ENCODE results near the gene PGM5.

The PGM5 gene

DNA sequence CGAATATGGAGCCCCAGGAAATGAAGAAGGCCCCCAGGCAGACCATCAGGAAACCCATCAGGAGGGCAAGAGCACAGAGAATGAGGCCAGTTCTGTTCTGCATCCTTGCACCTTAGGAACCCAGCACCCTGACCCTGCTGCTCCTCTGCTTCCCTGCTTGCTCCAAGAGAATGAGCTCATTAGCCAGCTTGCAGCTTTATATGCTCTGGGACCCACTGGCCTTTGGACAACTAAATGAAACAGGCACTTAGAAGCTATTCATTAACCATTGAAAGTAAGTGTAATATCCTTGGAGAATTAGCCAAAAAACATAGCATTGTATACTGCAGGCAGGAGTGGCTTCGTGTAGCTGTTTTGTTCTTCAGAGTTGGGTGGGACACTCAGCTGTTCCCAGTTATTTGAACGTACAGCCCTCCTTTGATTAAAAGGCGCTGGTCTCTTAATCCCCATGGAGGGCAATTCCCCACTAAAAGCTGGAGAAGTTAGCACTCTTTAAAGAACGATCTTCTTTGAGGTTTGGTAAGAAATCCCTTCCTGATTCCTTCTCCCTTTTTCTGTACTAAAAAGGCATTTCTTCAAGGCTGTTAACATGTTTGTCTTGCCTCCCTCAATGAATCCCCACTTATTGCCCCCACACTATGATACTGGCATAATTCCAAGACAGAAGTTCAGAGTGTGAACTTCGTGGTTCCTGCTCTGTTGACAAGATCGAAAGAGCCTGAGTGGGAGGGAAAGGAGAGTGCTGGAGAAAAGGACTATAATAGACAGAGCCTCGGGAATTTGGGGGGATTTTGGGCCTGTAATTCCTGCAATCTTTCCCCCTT lies 184.5 kb downstream of the PGM5 start, which contains the start of gene TMEM252:
TMEM252 (minus strand) TSS at position 172 of the 824 bp plus-strand sequence; CDS start at position 103, 69 bp downstream.
- DNase-seq = no peak

DNA sequence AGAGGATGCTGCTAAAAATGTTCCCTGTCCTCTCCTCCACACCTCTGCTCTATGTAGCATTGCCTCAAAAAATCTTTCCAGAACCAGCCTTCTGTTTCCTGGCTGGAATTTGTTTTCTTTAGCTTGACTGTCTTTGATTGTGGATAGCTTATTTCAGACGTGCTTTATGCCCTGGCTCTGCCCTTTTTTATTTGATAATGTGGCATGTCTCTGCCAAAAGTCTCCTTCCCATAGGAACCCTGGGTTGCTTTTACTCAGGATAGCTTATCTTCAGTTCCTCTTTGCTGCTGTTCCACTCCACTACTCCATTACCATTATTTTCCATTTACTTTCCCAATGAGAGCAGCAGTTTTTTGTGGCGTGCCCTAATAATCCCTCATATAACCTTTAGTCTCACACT lies 185.2 kb downstream of the PGM5 start:
- no peak for DNase-seq

DNA sequence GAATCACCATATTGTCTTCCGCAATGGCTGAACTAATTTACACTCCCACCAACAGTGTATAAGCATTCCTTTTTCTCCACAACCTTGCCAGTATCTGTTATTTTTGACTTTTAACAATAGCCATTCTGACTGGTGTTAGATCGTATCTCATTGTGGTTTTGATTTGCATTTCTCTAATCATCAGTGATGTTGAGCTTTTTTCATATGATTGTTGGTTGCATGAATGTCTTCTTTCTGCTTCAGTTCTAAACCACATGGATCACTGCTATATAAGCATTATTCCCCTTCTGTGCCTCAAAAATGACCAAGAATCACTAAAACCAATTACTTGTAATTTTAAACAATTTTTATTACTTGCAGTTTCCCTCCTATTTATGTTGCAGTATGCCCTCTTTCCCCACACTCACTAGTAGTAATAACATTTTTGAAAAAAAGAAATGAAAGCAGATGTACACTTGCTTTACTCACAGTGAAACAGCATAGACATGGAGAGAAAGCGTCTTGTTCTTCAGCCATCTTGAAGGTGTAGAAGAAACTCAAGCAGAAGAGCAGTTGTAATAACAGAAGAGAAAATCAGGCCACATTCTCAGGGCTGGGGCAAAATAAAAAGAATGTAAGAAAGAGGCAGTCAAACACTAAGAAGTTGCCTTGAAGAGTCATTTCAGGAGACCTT lies 188.8 kb downstream of the PGM5 start:
- no peak for DNase-seq

DNA sequence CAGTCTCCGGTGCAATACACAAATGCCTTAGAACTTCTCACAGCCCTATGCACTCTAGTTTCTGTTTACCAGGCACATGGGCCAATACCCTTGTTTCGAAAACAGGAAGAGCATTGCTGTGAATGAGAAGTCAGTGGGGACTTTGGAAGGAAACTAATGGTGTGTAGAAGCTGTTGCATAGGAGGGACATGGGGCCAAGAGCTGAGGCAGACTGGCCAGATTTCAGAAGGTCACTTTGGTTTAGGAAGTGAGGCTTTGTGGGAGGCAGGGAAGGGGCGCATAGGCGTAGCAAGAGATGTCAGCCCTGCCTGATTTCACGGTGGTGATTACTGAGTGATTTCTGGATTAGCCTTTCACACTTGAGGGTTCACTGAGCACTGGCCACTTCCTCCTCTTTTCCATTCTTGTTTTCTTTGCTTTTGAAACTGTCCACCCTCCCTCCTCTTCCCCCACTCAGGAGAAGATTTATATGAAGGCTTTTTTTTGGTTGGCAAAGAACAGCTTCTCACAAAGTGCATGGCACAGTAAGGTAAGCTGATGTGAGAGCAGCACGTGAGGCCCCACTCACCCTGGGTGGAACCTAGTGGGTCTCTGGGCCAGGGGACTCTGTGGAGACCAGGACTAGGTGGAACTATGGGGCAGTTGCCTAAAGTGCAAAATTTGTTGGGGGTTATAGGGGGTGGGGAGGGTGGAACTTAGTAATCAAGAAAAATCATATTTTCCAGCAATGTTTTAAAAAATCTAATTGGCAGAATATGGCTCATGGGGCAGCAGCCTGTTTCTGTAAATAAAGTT lies 190.4 kb downstream of the PGM5 start:
- DNase-seq = no peak

DNA sequence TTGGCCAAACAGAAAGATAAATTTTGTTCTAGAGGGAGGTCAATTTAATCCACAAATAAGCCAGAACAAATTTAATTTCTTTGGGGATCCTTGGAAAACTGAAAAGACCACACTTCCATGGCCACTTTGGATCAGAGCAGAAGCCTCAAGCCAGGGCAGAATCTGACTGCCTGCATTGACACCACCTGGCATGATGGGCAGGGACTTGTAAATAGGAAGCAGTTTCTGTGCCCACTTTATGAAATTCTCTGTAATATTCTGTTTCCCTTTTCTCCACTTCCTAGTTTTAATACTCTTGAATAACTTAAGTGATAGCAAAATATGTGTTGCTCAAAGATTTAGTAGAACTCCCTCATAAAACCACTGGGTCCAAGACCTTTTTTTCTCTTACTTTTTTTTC lies 191.0 kb downstream of the PGM5 start:
- DNase-seq = no peak

DNA sequence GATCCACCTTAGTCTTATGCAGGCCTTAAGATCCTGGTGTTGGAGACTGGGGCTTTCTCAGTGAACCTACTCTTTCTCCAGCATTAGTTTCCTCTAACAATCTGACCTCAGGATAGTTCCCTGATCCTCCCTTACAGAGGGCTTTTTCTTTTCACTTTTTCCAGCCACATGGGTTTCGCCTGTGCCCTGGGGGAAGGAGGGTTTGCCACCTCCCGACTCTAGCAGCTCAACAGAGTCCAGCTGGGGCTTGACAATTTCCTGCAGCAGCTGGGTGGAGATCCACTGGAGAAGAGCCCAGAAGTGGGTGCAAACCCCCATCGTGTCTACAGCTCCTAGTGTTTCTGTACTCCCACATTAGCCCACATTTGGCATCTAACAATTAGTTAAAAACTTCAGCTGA lies 191.8 kb downstream of the PGM5 start:
- DNase-seq = no peak

DNA sequence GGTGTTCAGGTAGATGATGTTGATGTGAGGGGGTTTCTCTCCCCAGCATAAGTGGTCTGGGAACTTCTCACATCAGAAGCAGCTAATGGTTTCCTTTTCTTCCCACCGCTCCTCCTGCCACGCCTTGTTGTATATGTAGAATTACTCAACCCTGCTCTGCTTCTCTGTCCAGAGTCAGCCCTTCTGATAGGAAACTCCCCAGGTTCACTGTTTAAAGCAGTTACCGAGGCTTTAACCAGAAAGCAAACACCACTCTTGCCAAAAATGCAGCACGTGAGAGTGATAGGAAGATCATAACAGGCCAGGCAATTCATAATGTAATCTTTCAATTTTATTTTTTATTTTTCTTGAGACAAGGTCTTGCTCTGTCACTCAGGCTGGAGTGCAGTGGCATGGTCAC lies 194.8 kb downstream of the PGM5 start:
- no peak for DNase-seq

DNA sequence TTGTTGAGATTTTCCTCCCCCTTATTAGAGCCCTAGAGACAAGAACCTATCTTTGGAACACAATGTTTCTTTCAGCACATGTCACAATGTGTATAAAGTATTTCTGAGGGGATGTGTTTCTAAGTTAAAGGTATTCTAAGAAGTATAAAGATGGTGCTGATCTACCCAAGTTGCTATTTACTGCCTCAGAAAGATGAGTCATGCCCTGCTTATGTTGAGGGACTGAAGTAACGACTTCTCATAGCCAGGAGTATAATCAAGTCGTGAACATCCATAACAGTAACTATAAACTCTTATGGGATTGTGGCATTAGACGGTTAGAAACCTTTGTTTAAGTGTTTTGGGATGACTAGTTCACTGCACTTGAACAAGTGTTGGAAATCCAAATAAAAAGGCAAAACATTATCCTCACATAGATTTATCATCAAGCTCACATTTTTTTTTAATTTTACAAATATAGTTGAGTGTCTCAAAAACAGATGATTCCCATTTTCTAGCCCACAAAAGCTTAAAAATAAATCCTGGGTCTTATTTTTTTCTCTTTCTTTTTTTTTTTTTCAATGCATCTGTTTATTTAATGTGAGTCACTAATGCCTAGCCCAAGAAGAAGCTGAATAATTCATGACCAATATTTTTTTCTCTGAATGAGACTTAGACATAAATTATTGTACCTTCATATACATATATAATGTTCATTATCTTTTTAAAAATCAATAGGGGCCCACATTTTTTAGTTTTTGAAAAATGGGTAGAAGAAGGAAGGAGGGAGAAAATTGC lies 196.5 kb downstream of the PGM5 start:
- DNase-seq = no peak

DNA sequence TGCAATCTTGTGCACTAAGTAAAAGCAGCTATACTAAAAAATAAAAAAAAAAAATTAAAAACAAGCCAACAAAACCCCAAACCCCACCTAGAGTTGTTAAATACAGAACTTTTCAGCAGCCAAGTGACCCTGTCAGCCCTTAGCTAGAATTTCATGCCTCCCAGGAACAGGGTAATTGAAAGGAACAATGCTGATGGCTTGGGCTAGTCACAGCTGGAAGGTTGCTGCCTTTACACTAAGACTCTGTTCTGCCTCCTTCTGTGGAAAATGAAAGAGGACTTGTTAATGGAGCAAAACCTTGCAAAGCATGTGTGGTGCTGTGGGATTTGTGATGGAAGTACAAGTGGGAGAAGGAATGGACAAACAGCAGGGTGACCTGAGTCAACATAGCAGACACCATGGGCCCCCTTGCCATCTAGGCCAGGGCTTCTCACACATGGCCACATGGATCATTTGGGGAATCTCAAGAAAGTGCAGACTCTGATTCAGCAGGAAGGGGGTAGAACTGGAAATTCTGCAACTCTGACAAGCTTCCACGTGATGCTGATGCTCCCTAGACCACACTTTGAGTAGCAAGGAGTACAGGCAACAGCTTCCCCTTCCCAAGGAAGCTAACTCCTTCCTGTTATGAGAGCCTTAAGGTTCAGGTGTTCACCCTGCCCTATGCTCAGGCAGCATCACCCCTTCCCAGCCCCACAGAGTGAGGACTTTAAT lies 199.2 kb downstream of the PGM5 start:
- DNase-seq = no peak

DNA sequence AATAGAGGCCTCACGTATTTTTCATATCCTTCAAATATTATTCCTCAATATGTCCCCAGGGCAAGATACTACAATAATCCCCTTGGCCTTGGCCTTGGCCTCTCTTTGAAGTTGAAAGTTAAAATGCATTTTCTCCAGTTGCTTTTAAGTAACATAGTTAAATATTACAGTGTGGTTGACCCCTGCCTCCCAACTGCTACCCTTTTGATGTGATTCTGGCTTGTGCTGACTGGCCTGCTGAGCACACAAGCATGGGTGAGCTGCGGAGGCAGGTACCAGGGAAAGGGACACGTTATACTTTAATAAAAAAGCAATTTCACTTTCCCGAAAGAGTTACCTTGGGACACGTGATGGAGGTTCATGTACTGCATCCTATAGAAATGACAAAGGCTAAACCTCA lies 202.1 kb downstream of the PGM5 start:
- no peak for DNase-seq

DNA sequence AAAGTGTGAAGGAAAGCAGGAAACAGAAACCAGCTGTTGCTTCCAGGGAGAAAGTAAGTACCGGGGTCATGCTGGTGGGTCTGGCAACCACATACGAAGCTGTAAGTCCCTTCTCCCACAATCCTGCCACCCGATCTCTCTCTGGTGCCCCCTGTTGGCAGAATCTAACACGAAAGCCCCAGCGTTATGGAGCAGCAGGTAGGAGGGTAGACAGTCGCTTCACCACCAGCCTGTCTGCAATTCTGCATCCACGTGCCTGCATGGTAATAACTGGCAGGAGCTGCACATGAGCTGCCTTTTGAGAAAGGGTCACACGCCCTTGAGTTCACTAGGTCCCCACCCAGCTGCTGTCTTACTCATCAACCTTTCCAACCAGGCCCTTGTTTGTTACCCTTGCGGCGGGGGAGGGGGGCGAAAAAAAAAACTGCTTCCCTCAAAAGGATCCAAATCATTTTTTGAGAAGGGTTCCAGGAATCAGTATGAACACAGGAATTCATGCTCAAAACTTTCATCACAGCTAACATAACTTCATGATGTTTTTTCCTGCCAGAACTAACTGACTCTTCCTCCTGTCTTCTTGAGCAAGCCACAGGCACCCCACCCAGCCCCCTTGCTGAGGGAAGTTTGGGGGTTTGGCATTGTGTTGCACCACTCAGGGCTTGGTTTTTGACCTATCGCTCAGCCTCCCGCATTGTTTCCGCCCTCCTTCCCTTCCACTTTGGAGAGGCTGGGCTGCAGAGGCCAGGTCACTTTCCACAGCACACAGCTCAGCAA lies 203.8 kb downstream of the PGM5 start:
- no peak for DNase-seq

DNA sequence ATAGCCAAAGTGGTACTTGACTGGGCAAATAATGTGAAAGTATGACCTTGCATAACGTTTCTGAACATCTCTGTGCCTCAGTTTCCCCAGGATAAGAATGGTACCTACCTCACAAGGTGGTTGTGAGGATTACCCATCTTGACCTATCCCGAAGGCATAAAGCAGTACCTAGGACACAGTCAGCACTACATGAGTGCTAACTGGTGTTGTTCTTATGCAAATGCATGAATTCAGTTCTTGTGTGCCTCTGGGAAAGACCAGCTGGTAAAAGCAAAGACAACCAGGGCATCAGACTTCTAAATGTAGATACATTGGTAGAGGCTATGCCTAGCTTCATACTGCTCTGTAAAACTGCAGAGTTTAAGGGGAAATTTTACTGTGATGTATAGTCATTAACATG lies 206.1 kb downstream of the PGM5 start:
- no peak for DNase-seq

DNA sequence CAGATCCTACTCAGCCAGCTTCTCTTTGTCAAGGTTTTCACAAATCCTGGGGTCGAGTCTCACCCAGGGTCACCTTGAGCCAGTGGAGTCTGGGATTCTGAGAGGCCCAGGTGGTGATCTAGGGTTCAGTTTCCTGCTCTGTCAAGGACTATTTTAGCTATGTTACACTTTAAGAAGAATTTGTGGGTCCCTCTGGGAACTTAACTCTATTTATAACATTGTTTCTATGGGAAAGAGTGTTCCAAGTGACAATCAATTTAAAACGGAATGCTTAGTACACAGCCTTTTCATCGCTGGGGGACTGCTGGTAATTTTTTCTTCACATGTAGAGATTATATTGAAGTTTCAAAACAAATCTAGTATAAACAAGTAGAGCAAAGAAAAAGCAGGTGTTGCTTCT lies 211.2 kb downstream of the PGM5 start:
- no peak for DNase-seq

DNA sequence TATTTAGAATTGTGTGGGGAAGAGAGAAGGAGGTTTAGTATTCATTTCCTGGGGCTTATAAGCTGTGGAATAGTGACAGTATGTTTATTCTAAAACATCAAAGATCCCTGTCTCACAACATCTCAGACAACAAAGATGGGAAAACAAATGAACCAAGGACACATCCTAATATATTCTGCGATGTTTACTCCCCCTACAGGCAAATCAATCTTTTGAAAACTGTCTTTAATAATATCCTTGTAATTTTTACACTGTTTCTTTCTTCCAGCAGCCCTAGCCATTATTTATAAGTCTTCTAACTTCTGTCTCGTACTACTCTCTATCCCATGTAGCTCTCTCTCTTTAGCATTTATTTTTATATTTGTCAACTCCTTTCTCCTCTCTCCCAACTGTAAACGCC lies 217.7 kb downstream of the PGM5 start:
- DNase-seq = no peak

DNA sequence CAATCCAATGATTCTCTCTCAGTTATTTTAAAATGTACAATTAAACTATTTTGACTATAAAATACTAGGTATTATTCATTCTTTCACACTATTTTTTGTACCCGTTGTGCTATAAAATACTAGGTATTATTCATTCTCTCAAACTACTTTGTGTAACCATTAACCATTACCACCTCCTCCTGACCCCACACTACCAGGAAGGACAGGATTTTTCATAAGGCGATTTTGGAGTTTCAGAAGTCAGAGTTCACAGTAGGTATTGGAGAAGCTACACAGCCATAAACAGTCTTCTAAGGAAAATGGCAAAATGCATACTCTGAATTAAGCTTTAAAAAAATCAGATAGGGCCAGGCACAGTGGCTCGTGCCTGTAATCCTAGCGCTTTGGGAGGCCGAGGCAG lies 219.4 kb downstream of the PGM5 start:
- no peak for DNase-seq

DNA sequence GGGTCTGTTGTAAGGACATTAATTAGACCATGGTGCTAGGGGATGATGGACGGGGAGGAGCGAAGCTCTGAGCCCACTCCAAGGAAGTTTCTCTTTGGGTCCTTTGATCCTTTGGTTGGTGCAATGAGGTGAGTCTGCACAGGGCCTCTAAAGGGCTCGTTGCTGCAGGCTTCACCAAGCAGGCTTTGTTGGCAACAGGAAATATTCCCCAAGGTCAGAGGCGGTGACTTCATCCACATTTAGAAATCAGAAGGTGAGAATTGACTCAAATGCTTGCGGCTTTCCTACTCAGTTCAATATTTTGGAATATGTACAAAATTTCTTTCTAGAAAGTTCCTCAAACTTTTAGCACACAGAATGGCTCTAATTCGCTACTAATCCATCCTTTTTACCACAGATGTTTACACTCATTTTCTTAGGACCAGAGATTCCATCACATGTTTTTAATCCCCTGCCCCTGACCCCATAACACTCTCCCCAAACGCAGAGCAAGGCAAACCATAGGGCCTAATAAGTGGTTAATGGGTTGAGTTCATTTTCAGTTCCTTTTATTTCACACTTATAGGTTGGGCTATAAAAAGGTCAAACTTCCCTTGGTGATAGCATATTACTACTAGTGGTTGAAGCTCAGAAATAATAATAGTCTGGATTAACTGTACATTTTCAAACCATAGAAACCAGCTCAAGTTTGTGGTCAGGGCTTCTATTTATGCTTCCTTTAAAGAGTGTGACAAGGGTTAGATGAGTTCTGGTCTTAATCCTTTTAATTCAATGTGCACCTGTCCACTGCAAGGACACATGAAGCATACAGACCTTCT lies 221.6 kb downstream of the PGM5 start:
- no peak for DNase-seq
